GM12801 (cell line): ENCODE data around the gene LMBRD2.

Source experiments
- CTCF ChIP-seq: IDR thresholded peaks from one replicate; pipeline ENCODE4 v1.5.1; 2011; ENCODE audit warnings: control low read depth; ENCODE audit not compliant: insufficient read length; ENCODE audit errors: extremely low read depth

Gene LMBRD2

DNA sequence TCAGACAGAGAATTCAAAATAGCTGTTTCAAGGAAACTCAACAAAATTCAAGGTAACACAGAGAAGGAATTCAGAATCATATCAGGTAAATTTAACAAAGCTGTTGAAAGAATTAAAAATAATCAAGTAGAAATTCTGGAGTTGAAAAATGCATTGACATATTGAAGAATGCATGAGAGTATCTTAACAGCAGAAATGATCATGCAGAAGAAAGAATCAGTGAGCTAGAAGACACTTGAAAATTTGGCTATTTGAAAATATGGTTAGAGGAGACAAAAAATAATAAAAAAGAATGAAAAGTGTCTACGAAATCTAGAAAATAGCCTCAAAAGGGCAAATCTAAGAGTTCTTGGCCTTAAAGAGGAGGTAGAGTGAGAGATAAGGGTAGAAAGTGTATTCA, 22.9 kb downstream of the LMBRD2 start:
- no peak for TF ChIP-seq CTCF

- TF ChIP-seq CTCF, result no peak
Measured at GRCh38 chr5:36125868-36126267, 25.8 kb downstream of the LMBRD2 start.

DNA sequence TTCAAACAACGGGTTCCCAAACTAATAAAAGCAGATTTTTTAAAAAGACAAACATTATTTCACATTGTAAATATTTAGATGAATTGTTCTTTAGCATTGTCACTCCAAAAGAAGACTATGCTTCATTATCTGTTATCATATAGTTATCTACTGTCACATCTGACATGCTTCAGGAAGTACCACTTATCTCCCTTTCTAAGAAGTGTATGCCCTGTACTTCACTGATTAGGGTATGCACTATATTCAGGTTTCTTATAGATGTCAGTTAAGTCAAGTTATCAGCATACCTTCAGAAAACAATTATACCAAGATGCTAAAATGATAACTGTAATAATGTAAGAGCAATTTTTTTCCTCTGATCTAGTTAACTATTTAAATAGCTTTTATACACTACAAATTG, 40.4 kb downstream of the LMBRD2 start:
- TF ChIP-seq CTCF, result no peak

GRCh38 chr5:36108758-36109460, 42.8 kb downstream of the LMBRD2 start:
- no peak for TF ChIP-seq CTCF

- no peak for TF ChIP-seq CTCF
Measured at GRCh38 chr5:36105819-36106218, 45.9 kb downstream of the LMBRD2 start.

GRCh38 chr5:36099748-36100147, 51.9 kb downstream of the LMBRD2 start:
- TF ChIP-seq CTCF, result no peak

DNA sequence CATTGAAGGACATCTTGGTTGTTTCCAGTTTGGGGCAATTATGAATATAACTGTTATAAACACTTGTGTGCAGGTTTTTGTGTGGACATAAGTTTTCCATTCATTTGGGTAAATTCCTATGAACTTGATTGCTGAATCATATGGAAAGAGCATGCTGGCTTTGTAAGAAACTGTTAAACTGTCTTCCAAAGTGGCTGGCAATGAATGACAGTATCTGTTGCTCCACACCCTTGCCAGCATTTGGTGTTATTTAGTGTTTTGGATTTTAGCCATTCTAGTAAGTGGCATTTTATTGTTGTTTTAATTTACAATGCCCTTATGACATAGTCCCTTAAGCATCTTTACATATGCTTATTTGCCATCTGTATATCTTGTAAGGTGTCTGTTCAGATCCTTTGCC, 55.2 kb downstream of the LMBRD2 start:
- no peak for TF ChIP-seq CTCF
